Stimulated activated CD4-positive, alpha-beta T cell treated with anti-CD3 and anti-CD28 coated beads, TNF-alpha, amount 100 ng/mL, for 1 hour (primary cell): Measurements from ENCODE around the gene ICE1.
A peak's percentile ranks its signal among the peaks of the same experiment; 100 is the strongest.
"Not testable (repeated sequence)": the region's sequence is repeated elsewhere in the genome, so short reads cannot be mapped to it uniquely, and the experiment has no call there.

Source experiments
- DNase-seq, 3 donors: peaks; one replicate each; pipeline ENCODE4 v3.0.0-alpha.2; 2020; ENCODE audit warnings: low read depth in 3 of 3, low spot score in 1 of 3

Gene ICE1, protein sequence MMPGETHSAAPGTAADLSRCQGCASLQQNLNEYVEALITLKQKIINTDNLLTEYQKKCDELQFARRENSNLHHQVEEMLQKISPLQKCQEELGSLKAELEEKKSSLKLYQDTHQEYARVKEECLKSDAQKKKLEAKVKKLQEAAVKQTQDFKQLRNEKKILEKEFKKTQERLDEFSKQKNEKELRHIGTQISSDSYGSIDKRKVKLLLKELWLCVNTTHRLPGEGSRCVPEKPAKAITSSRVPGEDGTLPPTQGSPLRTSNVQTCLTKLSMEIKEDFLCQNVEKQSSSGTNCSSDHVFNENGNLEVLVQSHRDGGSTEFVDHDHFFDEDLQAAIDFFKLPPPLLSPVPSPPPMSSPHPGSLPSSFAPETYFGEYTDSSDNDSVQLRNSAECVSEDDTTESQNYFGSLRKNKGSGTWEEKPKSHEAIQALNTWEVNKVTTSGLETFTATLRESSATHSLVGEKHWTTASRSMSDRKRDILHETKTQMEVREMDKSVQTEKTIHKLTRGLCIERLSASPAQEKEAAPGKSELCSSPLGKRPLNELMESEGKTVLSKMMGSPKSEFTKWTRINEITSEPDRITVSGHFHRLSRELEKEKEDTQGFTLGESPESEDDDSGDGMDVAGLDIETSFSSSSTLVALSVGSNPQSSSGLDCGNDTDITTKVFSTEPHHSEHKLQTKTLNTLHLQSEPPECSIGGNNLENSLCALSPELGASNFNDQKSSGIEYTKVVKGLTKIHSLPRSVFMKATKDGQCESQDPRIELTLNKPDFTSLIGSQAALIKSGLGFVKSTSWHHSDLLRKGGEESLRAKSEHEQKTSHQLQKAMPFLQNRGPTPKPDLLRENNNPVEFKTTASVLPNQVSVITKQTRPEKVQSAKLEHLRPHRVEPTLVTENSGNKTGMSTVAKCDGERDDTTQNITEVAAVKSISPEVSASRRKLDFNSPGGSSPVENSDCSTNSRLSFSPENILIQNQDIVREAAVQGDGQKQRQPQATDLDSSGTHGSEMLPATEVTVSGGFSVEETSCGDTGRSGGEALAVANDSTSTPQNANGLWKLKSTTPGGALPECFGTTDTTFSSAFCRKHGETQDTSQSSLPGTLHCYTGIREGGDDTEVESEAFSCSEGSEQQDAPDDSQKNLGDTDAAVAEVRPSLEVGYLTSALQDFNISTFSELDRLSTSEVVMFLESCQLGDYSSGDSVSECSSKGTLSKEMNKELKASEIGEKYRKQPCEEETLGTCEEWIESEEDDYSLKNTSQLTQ (N-terminal part only)

GRCh38 chr5:5421961-5422818 lies at the start of gene ICE1:
TSS of gene ICE1 (plus strand) at chr5:5422677. CDS start at chr5:5422916, 239 bp downstream.
- peak; percentile 84 to 87 (median 87) for DNase-seq

GRCh38 chr5:5372930-5373329 lies 49.5 kb upstream of the ICE1 start:
- DNase-seq, result no peak

- no peak for DNase-seq
Observed at GRCh38 chr5:5373351-5373989, 49.0 kb upstream of the ICE1 start.

DNA sequence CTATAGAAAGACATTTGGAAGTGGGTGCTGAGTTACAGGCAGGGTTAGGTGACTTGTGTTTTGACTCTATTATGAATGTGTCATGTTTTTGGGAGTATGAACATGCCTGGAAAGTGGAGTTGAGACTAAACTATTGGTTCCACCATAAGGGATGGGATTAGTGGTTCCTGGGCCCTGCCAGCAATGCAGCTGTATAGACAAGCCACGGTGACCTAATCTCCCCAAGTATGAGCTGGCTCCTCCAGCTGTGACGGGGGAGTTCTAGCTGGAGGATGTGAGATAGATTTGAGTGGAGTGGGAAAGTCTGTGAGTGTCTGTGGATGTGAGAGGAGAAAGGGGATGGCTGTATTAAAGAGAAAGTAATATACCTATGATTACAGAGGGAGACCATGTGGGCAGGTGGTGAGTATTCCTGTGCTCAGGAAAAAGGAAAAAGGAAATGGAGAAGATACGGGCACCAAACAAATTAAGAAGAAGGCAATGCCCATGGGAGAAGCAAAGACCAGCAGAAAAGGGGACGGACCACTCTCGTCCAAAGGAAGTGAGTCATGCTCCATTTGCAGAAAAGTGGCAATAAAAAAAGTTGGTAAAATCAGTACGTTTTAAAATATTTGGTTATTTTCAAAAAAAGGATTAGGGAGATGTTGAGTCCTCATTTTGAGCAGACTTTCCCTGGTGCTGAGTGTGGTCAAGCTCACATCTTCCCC lies 48.3 kb upstream of the ICE1 start:
- no peak for DNase-seq

DNA sequence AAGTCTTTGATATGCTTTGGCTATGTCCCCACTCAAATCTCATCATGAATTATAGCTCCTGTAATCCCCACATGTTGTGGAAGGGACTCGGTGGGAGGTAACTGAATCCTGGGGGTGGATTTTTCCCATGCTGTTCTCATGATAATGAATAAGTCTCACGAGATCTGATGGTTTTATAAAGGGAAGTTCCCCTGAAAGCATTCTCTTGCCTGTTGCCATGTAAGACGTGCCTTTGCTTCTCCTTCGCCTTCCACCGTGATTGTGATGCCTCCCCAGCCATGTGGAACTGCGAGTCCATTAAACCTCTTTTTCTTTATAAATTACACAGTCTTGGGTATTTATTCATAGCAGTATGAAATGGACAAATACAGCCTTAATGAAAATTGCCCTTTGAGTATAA lies 44.7 kb upstream of the ICE1 start:
- DNase-seq, result no peak

GRCh38 chr5:5378531-5378930 lies 43.9 kb upstream of the ICE1 start:
- no peak for DNase-seq

DNA sequence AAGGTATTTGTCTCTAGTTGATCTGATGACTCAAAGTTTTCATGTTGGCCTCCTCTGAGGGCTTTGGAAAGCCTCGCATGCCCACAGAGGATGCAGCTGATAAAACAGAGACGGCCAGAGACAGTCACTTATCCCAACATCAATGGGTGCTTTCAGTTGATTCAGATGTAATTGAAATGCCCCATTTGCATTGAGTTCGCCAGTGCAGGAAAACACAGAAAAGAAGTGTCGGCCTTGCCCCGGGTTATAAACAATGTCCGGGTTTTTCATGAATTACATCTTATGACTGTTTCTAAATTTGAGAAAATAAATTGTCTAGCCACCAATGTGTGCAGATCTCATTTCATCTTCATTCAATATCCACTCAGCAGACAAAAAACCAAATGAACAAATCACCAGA lies 42.2 kb upstream of the ICE1 start:
- DNase-seq, result no peak

DNA sequence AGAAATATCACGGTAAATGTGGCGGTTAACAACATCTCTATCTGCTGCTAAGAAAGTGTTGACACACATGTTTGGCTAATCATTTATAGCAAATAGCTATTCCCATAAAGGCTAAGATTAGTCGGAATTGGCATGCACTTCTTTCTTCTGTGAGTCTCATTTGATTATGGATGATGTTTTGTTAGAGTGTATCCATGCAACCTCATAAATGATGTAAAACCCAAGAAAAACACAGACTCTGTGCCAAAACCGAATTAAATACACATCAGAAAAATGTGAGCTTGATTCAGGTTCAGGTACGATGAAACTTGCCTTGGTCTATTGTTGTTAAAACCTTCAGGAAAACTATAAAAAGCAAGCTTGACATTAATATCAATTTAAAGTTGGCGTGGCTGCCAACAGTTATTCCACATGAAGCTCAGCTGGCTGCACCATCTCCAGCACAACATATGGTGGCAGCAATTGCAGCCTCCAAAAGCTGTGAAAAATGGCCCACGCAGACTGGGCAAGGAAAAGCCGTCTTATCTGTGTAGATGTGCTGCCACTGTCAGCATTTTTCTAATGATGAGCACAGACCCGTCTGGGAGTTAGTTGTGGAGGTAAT lies 41.1 kb upstream of the ICE1 start:
- no peak for DNase-seq

GRCh38 chr5:5383461-5383860 lies 39.0 kb upstream of the ICE1 start:
- no peak for DNase-seq

- no peak for DNase-seq
Observed at GRCh38 chr5:5384660-5385330, 37.7 kb upstream of the ICE1 start.

DNA sequence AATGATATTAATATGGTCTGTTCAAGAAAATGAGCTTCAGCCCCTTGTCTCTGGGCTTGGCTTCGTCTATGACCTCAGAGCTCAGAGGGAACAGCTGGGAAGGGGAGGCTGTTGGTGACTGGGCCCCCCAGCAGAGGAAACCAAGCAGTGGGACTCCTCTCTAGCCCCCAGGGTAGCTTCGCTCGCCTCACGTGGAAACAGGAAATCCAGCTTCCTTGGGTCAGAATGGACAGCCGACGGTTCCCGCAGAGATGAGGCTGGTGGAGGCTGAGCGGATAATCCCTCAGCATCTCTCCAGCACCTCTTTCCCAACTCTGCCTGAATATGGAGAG lies 37.2 kb upstream of the ICE1 start:
- no peak for DNase-seq

DNA sequence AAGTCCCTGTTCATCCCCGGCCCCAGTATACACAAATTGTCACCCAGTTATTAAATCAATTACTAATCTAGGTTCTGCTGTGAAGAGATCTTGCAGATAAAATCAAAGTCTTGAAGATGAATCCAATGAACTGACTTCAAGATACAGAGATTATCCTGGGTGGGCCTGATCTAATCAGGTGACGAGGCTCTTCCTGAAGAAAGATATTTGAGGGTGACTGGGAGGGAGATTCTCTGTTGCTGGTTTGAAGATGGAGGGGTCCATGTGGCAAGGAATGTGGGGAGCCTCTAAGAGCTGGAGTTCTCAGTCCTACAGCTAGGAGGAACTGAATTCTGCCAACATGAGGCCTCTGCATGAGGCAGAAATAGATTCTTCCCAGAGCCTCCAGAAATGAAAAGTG lies 36.1 kb upstream of the ICE1 start:
- no peak for DNase-seq

GRCh38 chr5:5387192-5387591 lies 35.3 kb upstream of the ICE1 start:
- no peak for DNase-seq

GRCh38 chr5:5387777-5388176 lies 34.7 kb upstream of the ICE1 start:
- DNase-seq, result no peak

DNA sequence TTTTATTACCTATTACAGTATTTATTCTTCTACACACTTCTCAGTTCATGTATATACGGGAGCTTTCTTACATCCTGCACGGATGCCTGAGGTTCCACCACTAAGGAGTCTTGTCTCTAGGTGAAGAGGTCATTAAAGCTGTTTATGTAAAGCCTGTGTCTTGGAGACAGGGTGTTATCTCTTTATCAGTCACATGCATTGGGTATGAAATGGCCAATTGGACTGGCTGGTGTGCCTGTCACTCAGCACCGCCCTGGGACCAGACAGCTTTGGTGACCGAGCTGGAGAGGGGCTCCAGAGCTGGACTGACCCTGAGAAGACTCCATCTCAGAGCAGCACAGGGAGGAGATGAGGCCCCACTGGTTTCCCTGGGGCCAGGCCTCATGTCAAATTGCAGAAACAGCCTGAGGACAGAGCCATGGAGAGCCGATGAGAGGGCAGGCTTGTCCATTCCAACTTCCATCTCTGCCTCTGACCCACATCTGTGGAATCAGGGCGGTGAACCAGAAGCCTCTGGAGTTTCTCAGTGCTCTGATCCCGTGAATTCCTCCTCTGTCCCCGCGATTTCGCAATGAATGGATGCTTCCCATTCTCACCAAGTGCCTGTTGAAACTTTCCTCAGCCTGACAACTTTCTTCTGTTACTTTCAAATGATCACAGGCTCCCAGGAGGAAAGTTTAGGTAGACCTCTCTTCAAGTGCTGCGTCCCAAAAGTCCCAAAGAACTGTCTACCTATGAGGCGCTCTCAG lies 32.2 kb upstream of the ICE1 start:
- not testable (repeated sequence) for DNase-seq

DNA sequence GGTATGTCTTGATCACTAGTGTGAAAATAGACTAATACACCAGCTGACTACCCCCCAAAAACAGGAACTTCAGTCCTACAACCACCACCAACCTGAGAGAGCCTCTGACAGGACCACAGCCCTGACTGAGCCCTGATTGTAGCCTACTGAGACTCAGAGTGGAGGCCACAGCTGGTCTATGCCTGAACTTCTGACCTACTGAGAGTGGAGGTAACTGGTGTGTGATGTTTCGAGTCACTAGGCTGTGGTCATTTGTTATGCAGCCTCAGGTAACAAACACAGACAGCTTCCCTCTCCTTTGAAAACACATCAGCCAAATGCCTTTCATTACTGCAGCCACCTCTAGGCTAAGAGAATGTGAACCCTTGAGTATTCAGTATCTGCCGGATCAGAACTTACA lies 30.0 kb upstream of the ICE1 start:
- DNase-seq, result not testable (repeated sequence)

DNA sequence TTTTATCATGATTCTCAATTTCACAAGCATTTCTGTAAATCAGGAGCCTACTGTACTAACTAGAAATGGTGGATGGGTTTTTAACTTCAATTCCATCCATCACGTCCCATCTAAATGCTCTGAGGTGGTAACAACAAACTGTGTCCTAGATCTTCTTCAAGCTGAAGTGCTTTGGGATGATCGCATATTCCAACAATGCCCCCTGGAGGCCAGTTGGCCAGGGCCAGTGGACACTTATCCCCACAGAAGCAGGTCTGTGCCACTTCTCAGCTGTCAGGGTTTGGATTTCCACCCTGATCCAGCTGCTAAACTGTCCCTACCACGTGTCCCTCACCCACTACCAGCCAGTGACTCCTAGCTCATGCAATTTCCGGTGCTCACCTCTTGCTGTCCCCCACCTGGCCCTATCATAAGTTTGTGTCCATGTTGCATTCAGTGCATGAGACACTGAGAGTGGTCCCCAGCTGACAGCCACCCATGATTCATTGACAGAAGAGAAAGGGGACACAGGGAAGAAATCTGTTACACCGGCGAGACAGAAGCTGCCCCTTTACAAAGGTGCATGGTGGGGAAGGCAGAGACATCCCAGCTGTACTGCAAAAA lies 28.0 kb upstream of the ICE1 start:
- DNase-seq, result not testable (repeated sequence)
